ENCODE results near the gene IDH3G.

Gene IDH3G

DNA sequence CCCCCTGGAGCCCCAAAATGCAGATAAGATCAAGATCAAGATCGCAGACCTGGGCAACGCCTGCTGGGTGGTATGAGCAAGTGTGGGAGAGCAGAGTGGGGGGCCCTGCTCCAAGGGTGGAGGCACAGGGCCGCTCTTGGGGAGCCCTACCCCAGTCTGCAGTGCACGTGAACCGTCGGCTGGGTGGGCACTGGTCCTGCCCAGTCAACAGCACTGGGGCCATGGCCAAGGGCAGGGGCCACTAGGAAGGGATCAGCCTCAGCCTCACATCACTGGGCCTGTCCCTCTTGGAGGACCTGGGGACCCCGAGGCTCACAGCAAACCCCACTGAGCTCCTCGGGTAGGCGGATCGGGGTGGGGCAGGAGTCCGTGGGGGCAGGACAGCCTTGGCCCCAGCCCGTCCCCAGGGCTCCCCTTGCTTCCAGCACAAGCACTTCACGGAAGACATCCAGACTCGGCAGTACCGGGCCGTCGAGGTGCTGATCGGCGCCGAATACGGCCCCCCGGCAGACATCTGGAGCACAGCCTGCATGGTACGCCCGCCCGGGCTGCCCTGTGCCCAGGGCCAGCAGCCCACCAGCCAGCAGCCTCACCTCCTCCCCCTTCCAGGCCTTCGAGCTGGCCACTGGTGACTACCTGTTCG lies 9.7 kb downstream of the IDH3G start:
- no peak for DNase-seq

DNA sequence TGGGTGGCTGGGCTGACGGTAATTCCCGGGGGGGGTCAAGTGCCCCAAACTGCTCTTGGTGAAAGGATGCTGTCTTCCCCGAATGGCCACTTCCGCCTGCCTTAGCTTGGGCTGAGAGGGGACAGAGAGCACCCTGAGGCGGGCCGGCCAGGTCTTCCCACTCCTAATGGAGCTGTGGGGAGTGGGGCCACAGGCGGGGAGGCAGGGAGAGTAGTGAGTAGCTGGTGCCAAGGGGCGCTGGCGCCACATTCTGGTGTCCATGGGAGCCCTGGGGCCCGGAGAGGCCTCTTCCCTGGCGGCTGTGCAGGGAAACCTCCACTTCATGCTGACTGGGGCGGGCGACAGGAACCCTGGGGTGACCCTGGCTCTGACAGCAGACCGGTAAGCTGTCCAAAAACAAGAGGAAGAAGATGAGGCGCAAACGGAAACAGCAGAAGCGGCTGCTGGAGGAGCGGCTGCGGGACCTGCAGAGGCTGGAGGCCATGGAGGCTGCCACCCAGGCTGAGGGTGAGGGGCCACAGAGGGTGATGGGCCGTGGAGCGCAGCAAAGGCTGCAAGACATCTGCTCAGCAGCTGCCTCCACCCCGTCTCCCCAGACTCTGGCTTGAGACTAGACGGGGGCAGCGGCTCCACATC lies 10.7 kb downstream of the IDH3G start:
- DNase-seq: no peak

DNA sequence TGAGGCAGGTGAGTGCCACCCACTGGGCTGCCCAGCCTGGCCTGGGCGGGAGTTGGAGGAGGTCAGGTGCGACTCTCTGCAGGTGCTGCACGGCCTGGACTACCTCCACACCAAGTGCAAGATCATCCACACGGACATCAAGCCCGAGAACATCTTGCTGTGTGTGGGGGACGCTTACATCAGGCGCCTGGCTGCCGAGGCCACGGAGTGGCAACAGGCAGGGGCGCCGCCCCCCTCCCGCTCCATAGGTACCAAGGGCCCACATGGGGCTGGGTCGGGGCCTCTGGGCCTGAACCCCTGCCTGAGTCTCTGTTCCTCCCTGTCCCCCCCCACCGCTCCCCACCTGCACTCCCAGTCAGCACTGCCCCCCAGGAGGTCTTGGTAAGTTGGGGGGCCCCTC lies 11.3 kb downstream of the IDH3G start:
- DNase-seq: no peak

DNA sequence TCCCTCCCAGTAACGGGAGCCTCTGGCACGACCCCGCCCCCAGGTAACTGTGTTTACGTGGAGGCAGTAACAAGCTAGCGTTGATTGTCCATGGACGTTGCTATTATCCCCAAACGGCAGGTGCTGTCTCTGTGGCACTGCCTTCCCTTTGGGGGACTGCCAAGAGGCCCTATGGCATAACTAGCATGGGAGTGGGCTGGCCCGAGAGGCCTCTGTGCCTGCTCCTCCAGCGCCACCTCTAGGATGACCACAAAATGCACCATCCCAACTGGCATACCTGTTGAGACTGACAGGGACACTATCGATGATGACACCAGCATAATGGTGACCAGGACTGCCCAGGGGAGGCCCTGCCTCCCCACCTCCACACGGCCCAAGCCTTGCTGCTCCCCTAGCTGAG lies 11.9 kb downstream of the IDH3G start:
- DNase-seq: no peak

DNA sequence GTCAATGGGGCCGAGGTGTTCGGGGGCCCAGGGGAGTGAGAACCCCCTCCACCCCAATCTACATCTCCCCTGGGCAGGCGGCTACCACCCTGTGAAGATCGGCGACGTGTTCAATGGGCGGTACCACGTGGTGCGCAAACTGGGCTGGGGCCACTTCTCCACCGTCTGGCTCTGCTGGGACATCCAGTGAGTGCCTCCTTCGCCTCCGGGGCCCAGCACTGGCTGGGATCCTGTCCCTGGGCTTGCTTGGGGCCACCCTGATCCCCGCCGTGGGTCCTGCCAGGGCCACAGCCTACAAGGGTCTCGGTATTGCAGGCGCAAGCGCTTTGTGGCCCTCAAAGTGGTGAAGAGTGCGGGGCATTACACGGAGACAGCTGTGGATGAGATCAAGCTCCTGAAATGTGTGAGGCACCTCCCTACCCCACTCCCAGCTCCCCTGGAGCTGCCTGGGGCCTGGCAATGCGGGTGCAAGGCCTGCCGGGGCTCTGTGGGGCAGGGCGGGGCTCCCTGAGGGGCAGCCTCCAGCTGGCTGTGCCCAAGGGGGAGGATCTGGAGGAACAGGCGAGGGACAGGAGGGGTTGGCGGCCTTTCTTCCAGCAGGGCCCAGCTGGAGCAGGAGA lies 12.6 kb downstream of the IDH3G start:
- no peak for DNase-seq

DNA sequence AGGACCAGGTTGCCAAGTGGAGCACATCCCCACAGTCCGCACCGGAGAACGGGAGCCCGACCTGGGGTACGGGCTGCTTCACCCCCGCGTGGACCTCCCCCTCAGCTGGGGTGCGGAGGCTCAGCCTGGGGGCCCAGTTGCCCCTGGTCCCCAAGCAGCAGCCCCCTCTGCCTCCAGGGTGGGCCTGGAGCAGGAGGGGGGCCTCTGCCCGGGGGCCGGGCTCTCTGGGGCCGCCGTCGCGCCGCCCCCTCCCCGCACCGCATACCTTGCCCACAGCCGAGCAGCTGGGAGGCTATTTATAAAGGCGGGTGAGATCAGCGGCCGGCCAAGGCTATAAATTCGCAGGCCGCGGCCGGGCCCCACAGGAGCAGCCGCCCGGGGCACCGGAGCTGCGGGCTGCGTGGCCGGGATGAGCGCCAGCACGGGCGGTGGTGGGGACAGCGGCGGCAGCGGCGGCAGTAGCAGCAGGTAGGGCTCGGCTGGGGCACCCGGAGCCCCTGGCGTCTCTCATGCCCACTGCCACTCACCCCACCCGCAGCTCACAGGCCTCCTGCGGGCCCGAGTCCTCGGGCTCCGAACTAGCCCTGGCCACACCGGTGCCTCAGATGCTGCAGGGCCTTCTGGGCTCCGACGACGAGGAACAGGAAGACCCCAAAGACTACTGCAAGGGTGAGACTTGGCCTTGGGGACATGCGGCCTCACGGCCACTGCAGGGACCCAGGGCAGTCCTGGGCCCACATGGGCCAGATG lies 13.3 kb downstream of the IDH3G start, which contains the start of gene SRPK3:
SRPK3 (plus strand) TSS at position 364 of the 750 bp plus-strand sequence; CDS start at position 410, 46 bp downstream.
- DNase-seq: no peak

DNA sequence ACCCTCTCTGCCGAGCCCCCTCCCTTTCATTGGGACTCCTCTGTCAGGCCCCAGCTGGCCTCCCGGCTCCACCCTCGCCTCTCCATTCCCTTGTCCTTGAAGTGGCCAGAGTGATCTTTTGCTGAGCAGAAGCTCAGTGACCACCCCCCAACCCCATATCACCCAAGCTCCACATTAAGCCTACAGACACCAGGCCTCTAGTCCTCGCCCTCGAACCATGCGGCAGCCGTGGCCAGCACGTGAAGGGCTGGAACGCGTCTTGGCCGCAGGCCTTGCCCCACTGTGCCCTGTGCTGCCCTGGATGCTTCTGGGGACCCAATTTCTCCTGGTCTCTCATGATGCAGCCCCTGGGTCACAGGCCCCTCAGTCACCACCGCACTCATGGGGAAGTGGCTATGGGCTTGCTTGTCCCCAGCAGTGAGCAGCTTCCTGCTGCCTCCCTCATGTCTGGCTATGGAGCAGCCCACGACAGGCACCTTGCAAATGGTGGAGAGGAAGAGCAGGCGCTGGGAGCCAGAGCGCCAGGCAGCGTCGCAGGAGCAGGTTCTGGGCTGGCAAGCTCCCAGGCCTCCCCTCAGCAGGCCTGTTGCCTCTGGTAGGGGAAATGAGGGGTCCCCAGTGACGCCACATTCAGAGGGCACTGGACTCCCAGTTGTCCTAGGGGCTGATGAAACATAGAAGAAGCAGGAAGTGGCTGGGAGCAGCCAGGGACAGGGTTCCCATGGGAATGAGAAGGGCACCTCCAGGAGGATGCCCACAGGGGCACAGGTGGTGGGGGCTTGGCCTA lies 14.1 kb downstream of the IDH3G start:
- no peak for DNase-seq

DNA sequence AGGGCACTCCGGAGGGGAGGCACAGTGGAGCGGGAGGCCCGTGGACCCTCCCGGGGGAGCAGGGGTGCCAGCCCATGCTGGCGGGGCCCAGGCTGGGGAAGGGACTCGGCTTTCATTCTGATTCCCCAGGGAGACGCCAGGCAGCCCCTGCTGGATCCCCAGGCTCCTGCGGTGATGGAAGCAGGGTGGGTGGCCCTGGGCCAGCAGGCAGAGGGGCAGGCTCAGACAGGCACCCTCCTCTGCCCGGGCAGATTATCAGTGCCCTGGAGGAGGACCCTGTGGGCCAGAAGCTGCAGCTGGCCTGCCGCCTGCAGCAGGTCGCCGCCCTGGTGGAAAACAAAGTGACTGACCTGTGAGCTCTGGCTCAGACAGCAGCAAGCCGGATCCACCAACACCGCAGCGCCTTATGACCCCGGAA lies 15.5 kb downstream of the IDH3G start:
- DNase-seq: no peak

DNA sequence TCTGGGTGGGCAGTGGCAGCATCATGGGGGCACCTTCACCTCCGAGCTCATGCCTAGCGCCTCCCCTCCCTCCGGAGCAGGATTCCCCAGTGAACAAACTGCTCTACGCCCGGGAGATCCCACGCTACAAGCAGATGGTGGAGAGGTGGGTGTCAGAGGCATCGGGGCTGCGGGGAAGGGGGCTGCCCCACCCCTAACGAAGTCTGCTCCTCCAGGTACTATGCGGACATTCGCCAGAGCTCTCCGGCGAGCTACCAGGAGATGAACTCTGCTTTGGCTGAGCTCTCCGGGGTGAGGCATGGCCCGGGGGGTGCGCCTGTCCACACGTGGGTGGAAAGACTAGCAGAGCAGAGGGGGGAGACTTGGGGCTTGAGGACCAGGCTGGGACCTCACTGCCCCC lies 16.0 kb downstream of the IDH3G start:
- DNase-seq: no peak

DNA sequence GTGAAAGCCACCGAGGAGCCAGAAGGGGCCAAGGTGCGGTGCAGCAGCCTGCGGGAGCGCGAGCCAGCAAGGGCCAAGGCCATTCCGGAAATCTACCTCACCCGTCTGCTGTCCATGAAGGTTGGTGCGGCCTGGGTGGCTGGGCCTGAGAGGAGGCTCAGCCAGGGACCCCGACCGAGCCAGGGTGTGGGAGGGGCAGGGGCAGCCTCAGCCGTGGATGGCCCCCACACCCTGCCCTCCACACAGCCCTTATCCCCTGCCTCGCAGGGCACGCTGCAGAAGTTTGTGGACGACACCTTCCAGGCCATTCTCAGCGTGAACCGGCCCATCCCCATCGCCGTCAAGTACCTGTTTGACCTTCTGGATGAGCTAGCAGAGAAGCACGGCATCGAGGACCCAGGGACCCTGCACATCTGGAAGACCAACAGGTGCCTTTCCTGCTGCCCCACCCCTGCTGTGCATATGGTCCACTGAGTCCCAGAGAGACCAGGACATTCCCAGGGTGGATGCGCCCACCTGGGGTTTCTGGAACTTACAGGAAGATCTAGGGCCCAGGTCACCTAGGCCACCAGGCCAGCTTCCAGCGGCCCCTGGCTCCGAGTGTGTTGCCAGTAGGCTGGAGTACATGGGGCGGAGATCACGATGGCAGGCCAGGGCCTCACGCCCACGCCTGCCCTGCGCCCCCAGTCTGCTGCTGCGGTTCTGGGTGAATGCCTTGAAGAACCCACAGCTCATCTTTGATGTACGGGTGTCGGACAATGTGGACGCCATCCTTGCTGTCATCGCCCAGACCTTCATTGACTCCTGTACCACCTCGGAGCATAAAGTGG lies 16.7 kb downstream of the IDH3G start:
- no peak for DNase-seq

DNA sequence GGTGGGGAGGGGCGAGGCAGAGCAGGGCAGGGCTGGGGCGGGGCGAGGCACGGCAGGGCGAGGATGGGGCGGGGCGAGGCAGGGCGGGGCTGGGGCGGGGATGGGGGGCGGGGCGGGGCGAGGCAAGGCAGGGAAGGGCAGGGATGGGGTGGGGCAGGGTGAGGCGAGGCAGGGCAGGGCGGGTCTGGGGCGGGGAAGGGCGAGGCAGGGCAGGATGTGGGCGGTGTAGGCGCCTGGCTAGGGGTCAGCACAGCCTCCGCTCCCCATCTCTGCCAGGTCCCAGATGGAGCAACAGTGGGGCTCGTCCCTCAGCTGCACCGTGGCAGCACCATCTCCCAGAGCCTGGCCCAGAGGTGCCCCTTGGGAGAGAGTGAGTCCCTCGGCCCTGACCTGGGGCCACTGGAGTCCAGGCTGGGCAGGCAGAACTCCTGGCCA lies 17.5 kb downstream of the IDH3G start:
- DNase-seq: no peak

DNA sequence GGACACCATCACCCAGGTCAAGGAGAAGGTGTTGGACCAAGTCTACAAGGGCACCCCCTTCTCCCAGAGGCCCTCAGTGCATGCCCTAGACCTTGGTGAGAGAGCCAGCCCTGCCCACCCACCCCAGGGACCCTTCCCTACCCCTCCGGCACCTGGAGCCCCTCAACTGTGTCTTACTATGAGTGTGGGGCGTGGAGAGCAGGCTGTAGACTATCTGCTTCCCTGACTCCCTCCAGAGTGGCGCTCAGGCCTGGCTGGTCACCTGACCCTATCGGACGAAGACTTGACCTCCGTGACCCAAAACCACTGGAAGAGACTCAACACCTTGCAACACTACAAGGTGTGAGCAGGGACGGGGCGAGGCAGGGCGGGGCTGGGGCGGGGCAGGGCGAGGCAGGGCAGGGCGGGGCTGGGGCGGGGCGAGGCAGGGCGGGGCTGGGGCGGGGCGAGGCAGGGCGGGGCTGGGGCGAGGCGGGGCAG lies 18.0 kb downstream of the IDH3G start:
- no peak for DNase-seq

DNA sequence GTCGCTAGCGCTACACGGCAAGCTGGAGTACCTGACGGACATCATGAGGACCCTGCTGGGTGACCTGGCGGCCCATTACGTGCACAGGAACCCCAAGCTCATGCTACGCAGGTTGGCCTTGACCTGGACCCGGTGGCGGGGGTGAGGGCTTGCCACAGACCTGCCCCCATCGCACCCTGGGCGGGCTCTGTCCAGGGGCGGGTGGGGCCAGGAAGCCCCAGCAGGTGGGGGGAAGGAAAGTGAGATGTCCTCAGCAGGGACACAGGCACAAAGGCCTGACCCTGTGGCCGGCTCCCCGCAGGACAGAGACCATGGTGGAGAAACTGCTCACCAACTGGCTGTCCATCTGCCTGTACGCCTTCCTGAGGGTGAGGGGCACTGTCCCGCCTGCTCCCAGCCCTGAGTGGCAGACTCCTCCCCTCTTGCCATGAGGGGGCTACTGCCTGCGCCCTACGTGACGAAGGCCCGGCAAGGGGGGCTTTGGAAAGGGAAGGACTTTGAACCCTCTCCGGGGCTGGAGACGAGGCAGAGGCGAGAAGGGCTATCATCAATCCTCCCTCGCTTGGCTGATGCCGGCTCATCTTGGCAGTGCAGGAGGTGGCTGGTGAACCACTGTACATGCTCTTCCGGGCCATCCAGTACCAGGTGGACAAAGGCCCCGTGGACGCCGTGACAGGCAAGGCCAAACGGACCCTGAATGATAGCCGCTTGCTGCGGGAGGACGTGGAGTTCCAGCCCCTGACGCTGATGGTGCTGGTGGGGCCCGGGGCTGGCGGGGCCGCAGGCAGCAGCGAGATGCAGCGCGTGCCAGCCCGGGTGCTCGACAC lies 18.7 kb downstream of the IDH3G start:
- no peak for DNase-seq

DNA sequence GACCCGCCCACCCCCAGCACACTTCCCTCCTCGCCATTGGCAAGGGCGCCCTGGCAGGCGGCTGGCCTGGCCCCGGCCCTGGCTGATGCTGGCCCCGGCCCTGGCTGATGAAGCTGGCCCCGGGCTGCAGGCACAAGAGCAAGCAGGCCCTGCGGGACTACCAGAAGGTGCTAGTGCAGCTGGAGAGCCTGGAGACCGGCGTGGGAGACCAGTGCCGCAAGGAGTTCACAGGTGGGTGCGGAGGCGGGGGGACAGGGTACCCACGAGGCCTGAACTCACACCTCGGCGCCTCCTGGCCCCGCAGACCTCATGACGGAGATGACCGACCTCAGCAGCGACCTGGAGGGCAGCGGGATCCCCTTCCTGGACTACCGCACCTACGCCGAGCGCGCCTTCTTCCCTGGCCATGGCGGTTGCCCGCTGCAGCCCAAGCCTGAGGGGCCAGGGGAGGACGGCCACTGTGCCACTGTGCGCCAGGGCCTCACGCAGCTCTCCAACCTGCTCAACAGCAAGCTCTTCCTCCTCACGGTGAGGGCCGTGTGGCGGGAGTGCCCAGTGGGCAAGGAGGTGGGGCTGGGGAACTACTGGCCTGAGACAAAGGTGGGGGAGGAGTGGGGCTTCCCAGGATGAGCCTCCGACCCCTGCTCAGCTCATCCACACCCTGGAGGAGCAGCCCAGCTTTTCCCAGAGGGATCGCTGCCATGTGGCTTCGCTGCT lies 19.4 kb downstream of the IDH3G start:
- DNase-seq: no peak

DNA sequence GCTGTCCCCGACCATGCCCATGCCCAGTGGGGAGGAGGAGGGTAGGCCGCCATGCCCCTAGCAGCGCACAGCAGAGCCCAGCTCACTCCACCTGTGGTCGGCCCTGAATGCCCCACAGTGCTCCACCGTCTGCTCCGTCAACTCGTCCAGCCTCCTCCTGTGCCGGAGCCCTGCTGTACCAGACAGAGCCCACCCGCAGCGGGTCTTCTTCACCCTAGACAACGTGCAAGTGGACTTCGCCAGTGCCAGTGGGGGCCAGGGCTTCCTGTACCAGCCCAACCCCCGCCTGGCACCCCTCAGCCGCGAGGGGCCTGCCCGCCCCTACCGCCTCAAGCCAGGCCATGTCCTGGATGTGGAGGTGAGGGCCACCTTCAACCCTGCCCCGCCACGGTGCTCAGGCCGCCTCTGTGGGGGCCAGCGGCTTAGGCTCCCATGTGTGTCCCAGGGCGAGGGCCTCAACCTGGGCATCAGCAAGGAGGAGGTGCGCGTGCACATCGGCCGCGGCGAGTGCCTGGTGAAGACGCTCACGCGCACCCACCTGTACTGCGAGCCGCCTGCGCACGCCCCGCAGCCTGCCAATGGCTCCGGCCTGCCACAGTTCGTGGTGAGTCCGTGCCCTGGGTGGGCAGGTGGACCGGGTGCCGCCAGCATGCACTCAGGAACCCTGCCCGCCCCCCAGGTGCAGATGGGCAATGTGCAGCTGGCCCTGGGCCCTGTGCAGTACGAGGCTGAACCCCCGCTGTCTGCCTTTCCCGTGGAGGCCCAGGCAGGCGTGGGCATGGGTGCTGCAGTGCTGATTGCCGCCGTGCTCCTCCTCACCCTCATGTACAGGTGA lies 20.2 kb downstream of the IDH3G start:
- DNase-seq: no peak

DNA sequence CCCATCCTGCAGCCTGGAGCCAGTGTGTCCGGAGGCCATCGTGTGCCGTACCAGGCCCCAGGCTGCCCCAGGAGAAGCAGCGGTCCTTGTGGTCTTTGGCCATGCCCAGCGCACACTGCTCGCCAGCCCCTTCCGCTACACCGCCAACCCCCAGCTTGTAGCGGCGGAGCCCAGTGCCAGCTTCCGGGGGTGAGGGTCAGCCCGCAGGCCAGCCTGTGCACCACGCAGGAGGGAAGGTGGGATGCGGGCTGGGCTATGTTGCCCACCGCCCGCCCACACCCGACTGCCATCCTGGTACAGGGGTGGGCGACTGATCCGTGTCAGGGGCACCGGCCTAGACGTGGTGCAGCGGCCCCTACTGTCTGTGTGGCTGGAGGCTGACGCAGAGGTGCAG lies 21.0 kb downstream of the IDH3G start:
- DNase-seq: no peak

DNA sequence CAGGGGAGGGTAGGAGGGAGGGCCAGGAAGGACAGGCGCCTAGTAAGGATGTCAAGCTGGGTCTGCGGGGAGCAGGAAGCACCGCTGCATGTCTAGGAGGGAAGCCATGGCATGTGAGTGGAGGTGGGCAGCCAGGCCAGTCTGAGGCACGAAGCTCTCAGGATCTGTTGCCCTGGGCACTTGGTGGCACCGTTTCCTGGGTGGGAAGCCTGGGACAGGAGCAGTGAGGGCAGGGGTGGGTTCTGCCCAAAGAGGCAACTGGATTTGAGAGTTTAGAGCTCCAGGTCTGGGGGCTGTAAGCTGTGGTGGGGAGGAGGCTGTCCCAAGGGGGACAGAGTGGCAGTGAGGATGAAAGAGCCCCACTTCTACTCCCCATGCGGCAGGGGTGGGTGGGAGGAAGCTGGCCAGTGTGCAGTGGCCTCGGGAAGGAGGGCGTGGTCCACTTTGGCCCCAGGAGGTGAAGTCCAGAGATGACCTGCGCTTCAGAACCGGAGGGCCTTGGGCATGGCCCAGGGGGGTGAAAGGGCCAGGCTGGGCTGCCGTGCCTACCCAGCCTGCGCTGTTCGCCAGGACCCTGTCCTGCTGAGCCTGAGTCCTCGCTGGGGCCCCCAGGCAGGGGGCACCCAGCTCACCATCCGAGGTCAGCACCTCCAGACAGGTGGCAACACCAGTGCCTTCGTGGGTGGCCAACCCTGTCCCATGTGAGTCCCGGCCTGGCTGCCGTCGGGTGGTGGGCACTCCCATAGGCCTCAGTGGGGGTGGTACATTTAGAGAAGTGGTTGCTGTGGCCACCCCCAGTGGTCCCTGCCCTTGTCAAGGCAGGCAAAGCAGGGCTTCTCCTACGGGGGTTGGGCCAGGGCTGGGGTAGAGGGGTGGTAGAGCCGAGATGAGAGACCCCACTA lies 21.6 kb downstream of the IDH3G start:
- DNase-seq: no peak
